GM11168 (cell line): ENCODE results near the gene FNIP2.
"Not testable (repeated sequence)": the region's sequence is repeated elsewhere in the genome, so short reads cannot be mapped to it uniquely, and the experiment has no call there.

Source experiments
- in situ Hi-C: fragments of 300-500 bp; cut with MboI; formaldehyde crosslinking; loops from one replicate; pipeline ENCODE4 v1.12.0; 2022; ENCODE audit warnings: low sequenced_read_pairs; ENCODE audit not compliant: unreplicated experiment

Gene FNIP2

GRCh38 chr4:158787709-158788475 is 19.1 kb downstream of the FNIP2 start:
- in situ Hi-C loops: no loop called here

GRCh38 chr4:158788516-158788915 is 19.7 kb downstream of the FNIP2 start:
- in situ Hi-C loops: no loop called here

GRCh38 chr4:158789853-158790252 is 21.0 kb downstream of the FNIP2 start:
- in situ Hi-C loops: no loop called here

GRCh38 chr4:158793021-158793420 is 24.2 kb downstream of the FNIP2 start:
- in situ Hi-C loops: no loop called here

GRCh38 chr4:158793430-158793829 is 24.6 kb downstream of the FNIP2 start:
- in situ Hi-C loops: not testable (repeated sequence)

- in situ Hi-C loops: no loop called here
Measured at GRCh38 chr4:158796370-158797140, 27.7 kb downstream of the FNIP2 start.

GRCh38 chr4:158798062-158798461 is 29.2 kb downstream of the FNIP2 start:
- in situ Hi-C loops: no loop called here

- in situ Hi-C loops: no loop called here
Measured at GRCh38 chr4:158799013-158799770, 30.4 kb downstream of the FNIP2 start.

GRCh38 chr4:158799856-158800255 is 31.0 kb downstream of the FNIP2 start:
- in situ Hi-C loops: no loop called here

- in situ Hi-C loops: no loop called here
Measured at GRCh38 chr4:158801066-158801465, 32.2 kb downstream of the FNIP2 start.

- in situ Hi-C loops: no loop called here
Measured at GRCh38 chr4:158801677-158802076, 32.9 kb downstream of the FNIP2 start.

- in situ Hi-C loops: no loop called here
Measured at GRCh38 chr4:158802914-158803313, 34.1 kb downstream of the FNIP2 start.

GRCh38 chr4:158805635-158806471 is 37.0 kb downstream of the FNIP2 start:
- in situ Hi-C loops: no loop called here

GRCh38 chr4:158807691-158808090 is 38.9 kb downstream of the FNIP2 start:
- in situ Hi-C loops: no loop called here

- in situ Hi-C loops: no loop called here
Measured at GRCh38 chr4:158808399-158808798, 39.6 kb downstream of the FNIP2 start.

GRCh38 chr4:158809208-158809607 is 40.4 kb downstream of the FNIP2 start:
- in situ Hi-C loops: not testable (repeated sequence)

GRCh38 chr4:158809611-158810486 is 41.0 kb downstream of the FNIP2 start:
- in situ Hi-C loops: no loop called here

GRCh38 chr4:158810487-158811215 is 41.8 kb downstream of the FNIP2 start:
- in situ Hi-C loops: no loop called here

GRCh38 chr4:158811216-158811540 is 42.4 kb downstream of the FNIP2 start:
- in situ Hi-C loops: no loop called here
